ENCODE data around the gene ZNF35. TPM values are rescaled to one million over a fixed set of nuclear protein-coding genes. Genes with fewer than 3 reads are reported as not detected.

The ZNF35 gene
- total RNA-seq, 1 donor from 2014 or later: 10.0 TPM

GRCh38 chr3:44632193-44632592 is 16.3 kb upstream of the ZNF35 start:
- Histone ChIP-seq H3K27ac (no peak overlapping the region), H3K9me3 (no peaks in the 10 kb centered on the region), H3K4me1 (no peaks in the 10 kb centered on the region), H3K36me3 (peaks cover 67% of the 10 kb centered on the region), H3K27me3 (no peaks in the 10 kb centered on the region), H3K4me3 (no peak overlapping the region)
- ATAC-seq (no peak), DNase-seq (no peak)
- intact Hi-C loops (cut with DNase I): no loop called here
- TF ChIP-seq CTCF (IDR thresholded peaks at IDR 0.05): no peak

- Histone ChIP-seq H3K4me1 (no peaks in the 10 kb centered on the region), H3K27me3 (no peaks in the 10 kb centered on the region), H3K36me3 (peaks cover 51% of the 10 kb centered on the region), H3K4me3 (no peak overlapping the region), H3K9me3 (peaks cover 34% of the 10 kb centered on the region), H3K27ac (no peak overlapping the region)
- DNase-seq (no peak), ATAC-seq (no peak)
- intact Hi-C loops (cut with DNase I): no loop called here
- TF ChIP-seq CTCF (IDR thresholded peaks at IDR 0.05): no peak
These were observed 6.2 kb upstream of the ZNF35 start for GRCh38 chr3:44642337-44642736.

GRCh38 chr3:44643024-44643423 is 5.5 kb upstream of the ZNF35 start:
- no peak for DNase-seq
- H3K4me3 ChIP-seq: no peak overlapping the region
- H3K27me3 ChIP-seq: no peaks in the 10 kb centered on the region
- no peak for ATAC-seq
- no peak for TF ChIP-seq CTCF (IDR thresholded peaks at IDR 0.05)
- H3K4me1 ChIP-seq: no peaks in the 10 kb centered on the region
- H3K36me3 ChIP-seq: peaks cover 47% of the 10 kb centered on the region
- peaks cover 34% of the 10 kb centered on the region for H3K9me3 ChIP-seq
- no peak overlapping the region for H3K27ac ChIP-seq
- intact Hi-C loops (cut with DNase I): no loop called here

GRCh38 chr3:44647771-44648170 is 761 bp upstream of the ZNF35 start:
- Histone ChIP-seq H3K36me3 (peaks cover 26% of the 10 kb centered on the region), H3K9me3 (peaks cover 12% of the 10 kb centered on the region), H3K27me3 (no peaks in the 10 kb centered on the region), H3K4me3 (no peak overlapping the region), H3K27ac (no peak overlapping the region), H3K4me1 (peaks cover 6% of the 10 kb centered on the region)
- intact Hi-C loops (cut with DNase I): no loop called here
- DNase-seq (no peak), ATAC-seq (no peak)
- TF ChIP-seq CTCF (IDR thresholded peaks at IDR 0.05): no peak

GRCh38 chr3:44649709-44650108 is 1.2 kb downstream of the ZNF35 start:
- no peak for TF ChIP-seq CTCF (IDR thresholded peaks at IDR 0.05)
- no peak overlapping the region for H3K27ac ChIP-seq
- no peaks in the 10 kb centered on the region for H3K27me3 ChIP-seq
- H3K9me3 ChIP-seq: no peaks in the 10 kb centered on the region
- peak overlapping the region; percentile 80 for H3K4me3 ChIP-seq
- peaks cover 40% of the 10 kb centered on the region for H3K36me3 ChIP-seq
- intact Hi-C loops (cut with DNase I): no loop called here
- DNase-seq (no peak), ATAC-seq (no peak)
- peaks cover 6% of the 10 kb centered on the region for H3K4me1 ChIP-seq

GRCh38 chr3:44654039-44654438 is 5.5 kb downstream of the ZNF35 start:
- Histone ChIP-seq H3K27ac (no peak overlapping the region), H3K4me3 (no peak overlapping the region), H3K27me3 (no peaks in the 10 kb centered on the region), H3K9me3 (peaks cover under 1% of the 10 kb centered on the region), H3K4me1 (peaks cover 6% of the 10 kb centered on the region), H3K36me3 (peaks cover 74% of the 10 kb centered on the region)
- DNase-seq (no peak), ATAC-seq (no peak)
- intact Hi-C loops (cut with DNase I): no loop called here
- no peak for TF ChIP-seq CTCF (IDR thresholded peaks at IDR 0.05)
